ENCODE results near the gene TMEM50B. TPM values are rescaled to one million over a fixed set of nuclear protein-coding genes. Genes with fewer than 3 reads are reported as not detected.
"Not testable (repeated sequence)": the region's sequence is repeated elsewhere in the genome, so short reads cannot be mapped to it uniquely, and the experiment has no call there.

The TMEM50B gene
- total and polyA plus RNA-seq, 8 donors: 45.6 to 92.8 (median 56.3) TPM

- TF ChIP-seq CTCF (IDR thresholded peaks at IDR 0.05): no peak
- H3K36me3 ChIP-seq: peaks cover 0 to 84% of the 10 kb centered on the region in 2 donors
Measured at GRCh38 chr21:33414926-33415325, 64.8 kb downstream of the TMEM50B start.

GRCh38 chr21:33414068-33414467, 65.7 kb downstream of the TMEM50B start:
- no peak for TF ChIP-seq CTCF (IDR thresholded peaks at IDR 0.05)
- H3K27ac ChIP-seq: peak overlapping the region in 1 of 2 donors; percentile 24
- intact Hi-C loops (cut with DNase I): no loop called here

More at GRCh38 chr21:33414926-33415325, 64.8 kb downstream of the TMEM50B start:
- ATAC-seq (no peak), DNase-seq (no peak)
- Histone ChIP-seq H3K4me1 (peaks cover 11 to 75% of the 10 kb centered on the region in 2 donors), H3K9me3 (no peaks in the 10 kb centered on the region), H3K27me3 (no peaks in the 10 kb centered on the region), H3K27ac (no peak overlapping the region), H3K4me3 (no peak overlapping the region)
- intact Hi-C loops (cut with DNase I): no loop called here

GRCh38 chr21:33412832-33413519, 66.8 kb downstream of the TMEM50B start:
- Histone ChIP-seq H3K36me3 (peaks cover 0 to 81% of the 10 kb centered on the region in 2 donors), H3K9me3 (no peaks in the 10 kb centered on the region), H3K4me1 (peaks cover 6 to 75% of the 10 kb centered on the region in 2 donors), H3K27me3 (no peaks in the 10 kb centered on the region), H3K4me3 (no peak overlapping the region), H3K27ac (peak overlapping the region in 1 of 2 donors; percentile 24)
- TF ChIP-seq CTCF (IDR thresholded peaks at IDR 0.05): no peak
- intact Hi-C loops (cut with DNase I): no loop called here
- peak; percentile 33 for ATAC-seq
- DNase-seq: no peak

More at GRCh38 chr21:33414068-33414467, 65.7 kb downstream of the TMEM50B start:
- H3K4me1 ChIP-seq: peaks cover 11 to 75% of the 10 kb centered on the region in 2 donors
- DNase-seq (no peak), ATAC-seq (no peak)
- H3K36me3 ChIP-seq: peaks cover 0 to 82% of the 10 kb centered on the region in 2 donors
- no peaks in the 10 kb centered on the region for H3K9me3 ChIP-seq
- no peak overlapping the region for H3K4me3 ChIP-seq
- H3K27me3 ChIP-seq: no peaks in the 10 kb centered on the region

- H3K4me3 ChIP-seq; H3K9me3 ChIP-seq; H3K27me3 ChIP-seq; intact Hi-C loops (cut with DNase I); DNase-seq; H3K27ac ChIP-seq; ATAC-seq: not testable (repeated sequence)
- Histone ChIP-seq H3K4me1 (peaks cover 6 to 73% of the 10 kb centered on the region in 2 donors), H3K36me3 (peaks cover 0 to 77% of the 10 kb centered on the region in 2 donors)
Measured at GRCh38 chr21:33412439-33412831, 67.3 kb downstream of the TMEM50B start.

- Histone ChIP-seq H3K4me1 (peaks cover 6 to 73% of the 10 kb centered on the region in 2 donors), H3K27ac (no peak overlapping the region), H3K9me3 (no peaks in the 10 kb centered on the region), H3K27me3 (no peaks in the 10 kb centered on the region), H3K4me3 (no peak overlapping the region), H3K36me3 (peaks cover 0 to 75% of the 10 kb centered on the region in 2 donors)
- no peak for DNase-seq
- TF ChIP-seq CTCF (IDR thresholded peaks at IDR 0.05): no peak
- ATAC-seq: no peak
- intact Hi-C loops (cut with DNase I): no loop called here
Measured at GRCh38 chr21:33411949-33412430, 67.8 kb downstream of the TMEM50B start.
